HL-60 (cell line): Measurements from ENCODE around the gene FOXD1.

ENCODE experiments used
- DNase-seq, 2 experiments: peaks; one replicate each; pipeline ENCODE4 v3.0.0-alpha.2; 2010 to 2020; ENCODE audit warnings: low read depth in 1 of 2, low spot score in 1 of 2
- H3K27ac ChIP-seq: fragments of 250-450 bp; sonication (Bioruptor Pico); replicated peaks from 2 replicates; pipeline ENCODE4 v1.5.1; 2020; ENCODE audit warnings: mild to moderate bottlenecking, moderate library complexity
- H3K27me3 ChIP-seq: fragments of 250-450 bp; sonication (Bioruptor Pico); 2 replicates; pipeline ENCODE4 v1.5.1; 2021; ENCODE audit warnings: mild to moderate bottlenecking, moderate library complexity; ENCODE audit not compliant: insufficient read depth, poor library complexity, severe bottlenecking
- H3K4me3 ChIP-seq: replicated peaks from 2 replicates; pipeline ENCODE4 v1.5.1; 2011; ENCODE audit warnings: mild to moderate bottlenecking, control low read depth, low read length; ENCODE audit not compliant: insufficient read depth
- GABPA ChIP-seq: IDR thresholded peaks from 2 replicates; pipeline ENCODE4 v1.6.1; 2012; ENCODE audit warnings: low read depth
- POLR2AphosphoS5 ChIP-seq: IDR thresholded peaks from 2 replicates; pipeline ENCODE4 v1.6.1; 2012; ENCODE audit warnings: low read depth
- REST ChIP-seq: IDR thresholded peaks from 2 replicates; pipeline ENCODE4 v1.6.1; 2012; ENCODE audit warnings: low read depth; ENCODE audit not compliant: insufficient replicate concordance
- SPI1 ChIP-seq: IDR thresholded peaks from 2 replicates; pipeline ENCODE4 v1.6.1; 2012; ENCODE audit warnings: low read depth, mild to moderate bottlenecking, borderline replicate concordance
- TF ChIP-seq, protein P1 (sequence below): IDR thresholded peaks from one replicate; pipeline ENCODE4 v1.5.1; 2011; ENCODE audit warnings: low read length, control low read depth, inconsistent platforms; ENCODE audit not compliant: insufficient read depth

FOXD1 gene

DNA sequence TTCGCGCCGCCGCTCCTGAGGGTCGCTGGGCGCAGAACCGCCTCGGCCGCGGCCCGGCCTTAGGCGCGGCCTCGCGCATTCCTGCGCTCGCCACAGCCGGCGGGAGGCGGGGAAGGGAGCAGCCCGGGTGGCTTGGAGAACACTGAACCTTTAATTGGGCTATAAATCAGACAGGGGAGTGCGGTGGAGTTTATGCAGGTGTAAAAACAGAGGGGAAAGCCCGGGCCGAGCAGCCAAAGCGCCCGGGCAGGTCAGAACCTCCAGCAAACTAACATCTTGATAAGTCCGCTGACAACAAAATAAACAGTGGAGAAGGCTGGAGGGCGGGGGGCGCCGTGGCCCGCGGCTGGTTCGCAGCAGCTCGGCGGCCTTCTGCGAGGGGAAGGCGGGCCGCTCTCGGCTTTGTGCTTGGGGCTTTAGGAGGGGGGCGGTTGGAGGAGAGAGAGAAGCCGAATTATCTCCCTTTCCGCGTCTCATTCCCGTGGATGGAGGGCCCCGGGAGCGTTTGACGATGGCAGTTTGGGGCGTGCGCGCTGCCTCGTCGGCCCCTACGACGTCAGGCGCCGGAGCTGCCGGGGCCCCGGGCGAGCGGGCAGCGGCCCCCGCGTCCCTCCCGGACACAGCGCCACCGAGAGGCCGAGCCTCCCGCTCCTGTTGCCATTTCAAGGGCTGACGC, 11.3 kb downstream of the FOXD1 start:
- peaks cover 2% of the 10 kb centered on the region for H3K27me3 ChIP-seq
- no peak overlapping the region for H3K27ac ChIP-seq
- no peak for TF ChIP-seq REST
- no peak for TF ChIP-seq POLR2AphosphoS5
- TF ChIP-seq, protein P1, sequence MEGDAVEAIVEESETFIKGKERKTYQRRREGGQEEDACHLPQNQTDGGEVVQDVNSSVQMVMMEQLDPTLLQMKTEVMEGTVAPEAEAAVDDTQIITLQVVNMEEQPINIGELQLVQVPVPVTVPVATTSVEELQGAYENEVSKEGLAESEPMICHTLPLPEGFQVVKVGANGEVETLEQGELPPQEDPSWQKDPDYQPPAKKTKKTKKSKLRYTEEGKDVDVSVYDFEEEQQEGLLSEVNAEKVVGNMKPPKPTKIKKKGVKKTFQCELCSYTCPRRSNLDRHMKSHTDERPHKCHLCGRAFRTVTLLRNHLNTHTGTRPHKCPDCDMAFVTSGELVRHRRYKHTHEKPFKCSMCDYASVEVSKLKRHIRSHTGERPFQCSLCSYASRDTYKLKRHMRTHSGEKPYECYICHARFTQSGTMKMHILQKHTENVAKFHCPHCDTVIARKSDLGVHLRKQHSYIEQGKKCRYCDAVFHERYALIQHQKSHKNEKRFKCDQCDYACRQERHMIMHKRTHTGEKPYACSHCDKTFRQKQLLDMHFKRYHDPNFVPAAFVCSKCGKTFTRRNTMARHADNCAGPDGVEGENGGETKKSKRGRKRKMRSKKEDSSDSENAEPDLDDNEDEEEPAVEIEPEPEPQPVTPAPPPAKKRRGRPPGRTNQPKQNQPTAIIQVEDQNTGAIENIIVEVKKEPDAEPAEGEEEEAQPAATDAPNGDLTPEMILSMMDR = no peak
- no peak for TF ChIP-seq GABPA
- TF ChIP-seq SPI1 = no peak
- no peak for DNase-seq
- H3K4me3 ChIP-seq = no peak overlapping the region

DNA sequence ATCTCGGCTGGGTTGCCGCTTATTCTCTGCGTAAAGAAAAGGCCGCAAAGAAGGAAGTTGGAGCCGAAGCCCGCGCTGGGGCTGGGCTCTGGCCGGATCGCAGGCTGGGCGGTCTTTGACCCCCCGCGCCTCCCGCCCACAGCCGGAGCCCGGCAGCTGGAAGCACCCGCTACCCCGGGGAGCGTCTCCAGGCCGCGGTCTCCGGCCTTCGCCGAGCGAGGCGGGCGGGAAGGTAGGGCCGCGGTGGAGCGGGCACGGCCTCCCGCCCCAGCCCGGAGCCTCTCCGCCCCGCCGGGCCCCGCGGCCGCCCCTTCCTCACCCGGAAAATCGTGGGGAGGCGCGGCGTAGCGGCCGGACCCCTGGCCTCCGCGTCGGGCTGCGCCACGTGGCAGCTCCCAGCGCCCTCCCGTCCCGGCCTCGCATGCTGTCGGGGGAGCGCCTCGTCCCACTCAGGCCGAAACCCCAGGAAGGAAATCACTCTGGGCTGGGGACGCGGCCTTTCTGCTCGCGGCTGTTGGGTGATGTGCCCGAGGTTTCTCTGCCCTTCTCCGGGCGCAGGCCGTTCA, 12.0 kb downstream of the FOXD1 start:
- no peak for DNase-seq
- Histone ChIP-seq H3K4me3 (peak overlapping the region; percentile 12; the same call in 1 of the 2 replicates), H3K27me3 (peaks cover 2% of the 10 kb centered on the region), H3K27ac (no peak overlapping the region)
- no peak for TF ChIP-seq REST
- TF ChIP-seq POLR2AphosphoS5 = no peak
- no peak for TF ChIP-seq GABPA
- TF ChIP-seq SPI1 = no peak
- TF ChIP-seq, protein P1 = no peak

GRCh38 chr5:73435759-73436534, 12.6 kb downstream of the FOXD1 start:
- TF ChIP-seq, protein P1 = no peak
- no peak for TF ChIP-seq GABPA
- no peak for TF ChIP-seq SPI1
- TF ChIP-seq POLR2AphosphoS5 = no peak
- no peak for TF ChIP-seq REST
- Histone ChIP-seq H3K27me3 (peaks cover 2% of the 10 kb centered on the region), H3K4me3 (no peak overlapping the region), H3K27ac (no peak overlapping the region)
- no peak for DNase-seq
